Fibroblast of lung (primary cell): ENCODE measurements around the gene SUGT1.
"Not testable (repeated sequence)": the region's sequence is repeated elsewhere in the genome, so short reads cannot be mapped to it uniquely, and the experiment has no call there.

Experiments
- EZH2 ChIP-seq: IDR thresholded peaks from 2 replicates; pipeline ENCODE4 v1.5.1; 2012; ENCODE audit warnings: low read length, control low read depth, mild to moderate bottlenecking; ENCODE audit errors: missing control alignments
- TF ChIP-seq, protein P1 (sequence below), 2 donors: IDR thresholded peaks in 1 of 2; conservative IDR thresholded peaks in 1 of 2; 1 replicate in 1 of 2; 2 replicates in 1 of 2; pipeline ENCODE4 v1.5.1; 2011 to 2012; ENCODE audit warnings: low read length in 2 of 2, control low read depth in 1 of 2, inconsistent platforms in 1 of 2, low read depth in 1 of 2, mild to moderate bottlenecking in 1 of 2

DNA sequence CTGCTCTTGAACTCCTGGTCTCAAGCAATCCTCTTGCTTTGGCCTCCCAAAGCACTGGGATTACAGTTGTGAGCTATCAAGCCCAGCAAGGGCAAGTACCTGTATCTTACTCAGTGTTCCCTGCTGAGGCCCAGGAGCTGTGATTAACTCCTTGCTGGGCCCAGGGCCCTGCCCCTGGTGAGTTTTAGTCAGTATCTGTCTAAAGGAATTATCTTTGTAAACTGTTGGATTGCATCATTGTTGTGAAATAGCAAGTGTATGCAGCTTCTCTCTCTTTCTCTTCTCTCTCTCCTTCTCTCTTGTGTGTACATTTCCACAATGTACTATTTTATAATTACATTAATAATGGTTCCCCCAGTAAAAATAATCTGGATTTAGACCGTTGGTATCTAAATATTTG, 45.8 kb upstream of the SUGT1 start:
- TF ChIP-seq, protein P1, sequence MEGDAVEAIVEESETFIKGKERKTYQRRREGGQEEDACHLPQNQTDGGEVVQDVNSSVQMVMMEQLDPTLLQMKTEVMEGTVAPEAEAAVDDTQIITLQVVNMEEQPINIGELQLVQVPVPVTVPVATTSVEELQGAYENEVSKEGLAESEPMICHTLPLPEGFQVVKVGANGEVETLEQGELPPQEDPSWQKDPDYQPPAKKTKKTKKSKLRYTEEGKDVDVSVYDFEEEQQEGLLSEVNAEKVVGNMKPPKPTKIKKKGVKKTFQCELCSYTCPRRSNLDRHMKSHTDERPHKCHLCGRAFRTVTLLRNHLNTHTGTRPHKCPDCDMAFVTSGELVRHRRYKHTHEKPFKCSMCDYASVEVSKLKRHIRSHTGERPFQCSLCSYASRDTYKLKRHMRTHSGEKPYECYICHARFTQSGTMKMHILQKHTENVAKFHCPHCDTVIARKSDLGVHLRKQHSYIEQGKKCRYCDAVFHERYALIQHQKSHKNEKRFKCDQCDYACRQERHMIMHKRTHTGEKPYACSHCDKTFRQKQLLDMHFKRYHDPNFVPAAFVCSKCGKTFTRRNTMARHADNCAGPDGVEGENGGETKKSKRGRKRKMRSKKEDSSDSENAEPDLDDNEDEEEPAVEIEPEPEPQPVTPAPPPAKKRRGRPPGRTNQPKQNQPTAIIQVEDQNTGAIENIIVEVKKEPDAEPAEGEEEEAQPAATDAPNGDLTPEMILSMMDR (conservative IDR thresholded peaks at IDR 0.05 in 1 of 2, IDR thresholded peaks at IDR 0.05 in 1 of 2; ENCODE audit: low read depth in 1 of 2, low read length in 2 of 2): not testable (repeated sequence)
- not testable (repeated sequence) for TF ChIP-seq EZH2
